HAP-1 (cell line): ENCODE results near the gene DNAJA3.

Source experiments
- DNase-seq, 2 experiments: peaks; one replicate each; pipeline ENCODE4 v3.0.0-alpha.2; 2016 to 2020; ENCODE audit warnings: low spot score in 2 of 2
- H3K27me3 ChIP-seq: fragments of 250-450 bp; sonication (Bioruptor Pico); 2 replicates; pipeline ENCODE4 v1.5.1; 2020; ENCODE audit warnings: low read depth, mild to moderate bottlenecking, moderate library complexity
- H3K36me3 ChIP-seq: fragments of 250-450 bp; sonication (Bioruptor Pico); replicated peaks from 2 replicates; pipeline ENCODE4 v1.5.1; 2020; ENCODE audit warnings: mild to moderate bottlenecking
- H3K4me1 ChIP-seq: fragments of 250-450 bp; sonication (Bioruptor Pico); 2 replicates; pipeline ENCODE4 v1.5.1; 2020; ENCODE audit warnings: mild to moderate bottlenecking
- H3K4me3 ChIP-seq: fragments of 250-450 bp; sonication (Bioruptor Pico); 2 replicates; pipeline ENCODE4 v1.5.1; 2020; ENCODE audit warnings: mild to moderate bottlenecking, moderate library complexity
- H3K9me3 ChIP-seq: fragments of 250-450 bp; sonication (Bioruptor Pico); 2 replicates; pipeline ENCODE4 v1.5.1; 2020; ENCODE audit warnings: mild to moderate bottlenecking, moderate library complexity
- in situ Hi-C: fragments of 300-500 bp; cut with MboI; formaldehyde crosslinking; loops from 3 replicates; pipeline ENCODE4 v1.14.3; 2020; ENCODE audit warnings: low sequenced_read_pairs, inconsistent platforms, mixed read lengths

The DNAJA3 gene

GRCh38 chr16:4425378-4426020, at the start of gene DNAJA3:
Gene DNAJA3, plus strand, starts transcription at chr16:4425868. Its CDS starts 14 bp downstream, at chr16:4425882.
- Histone ChIP-seq H3K4me3 (peak within 1 kb of the TSS; percentile 95), H3K36me3 (peaks cover 21% of the 10 kb centered on the region), H3K4me1 (peaks cover 9% of the 10 kb centered on the region; the same call in 1 of the 2 replicates), H3K9me3 (no peaks in the 10 kb centered on the region), H3K27me3 (no peaks in the 10 kb centered on the region)
- peak; percentile 91 to 92 for DNase-seq
- in situ Hi-C loops: no loop called here

- H3K4me3 ChIP-seq: no peak overlapping the region
- in situ Hi-C loops: no loop called here
- H3K27me3 ChIP-seq: no peaks in the 10 kb centered on the region
- H3K36me3 ChIP-seq: no peaks in the 10 kb centered on the region
- H3K9me3 ChIP-seq: no peaks in the 10 kb centered on the region
- no peak for DNase-seq
- no peaks in the 10 kb centered on the region for H3K4me1 ChIP-seq
Observed at GRCh38 chr16:4376126-4376892, 49.4 kb upstream of the DNAJA3 start.

- Histone ChIP-seq H3K4me3 (no peak overlapping the region), H3K27me3 (no peaks in the 10 kb centered on the region), H3K9me3 (no peaks in the 10 kb centered on the region), H3K4me1 (no peaks in the 10 kb centered on the region), H3K36me3 (no peaks in the 10 kb centered on the region)
- in situ Hi-C loops: no loop called here
- DNase-seq: no peak
Observed at GRCh38 chr16:4376893-4377572, 48.6 kb upstream of the DNAJA3 start.

- in situ Hi-C loops: no loop called here
- Histone ChIP-seq H3K27me3 (no peaks in the 10 kb centered on the region), H3K36me3 (no peaks in the 10 kb centered on the region), H3K9me3 (no peaks in the 10 kb centered on the region), H3K4me3 (no peak overlapping the region), H3K4me1 (no peaks in the 10 kb centered on the region)
- DNase-seq: no peak
Observed at GRCh38 chr16:4377573-4378154, 48.0 kb upstream of the DNAJA3 start.

GRCh38 chr16:4378161-4378666, 47.5 kb upstream of the DNAJA3 start:
- H3K9me3 ChIP-seq: no peaks in the 10 kb centered on the region
- H3K27me3 ChIP-seq: no peaks in the 10 kb centered on the region
- DNase-seq: no peak
- H3K36me3 ChIP-seq: no peaks in the 10 kb centered on the region
- in situ Hi-C loops: no loop called here
- no peaks in the 10 kb centered on the region for H3K4me1 ChIP-seq
- H3K4me3 ChIP-seq: no peak overlapping the region

DNA sequence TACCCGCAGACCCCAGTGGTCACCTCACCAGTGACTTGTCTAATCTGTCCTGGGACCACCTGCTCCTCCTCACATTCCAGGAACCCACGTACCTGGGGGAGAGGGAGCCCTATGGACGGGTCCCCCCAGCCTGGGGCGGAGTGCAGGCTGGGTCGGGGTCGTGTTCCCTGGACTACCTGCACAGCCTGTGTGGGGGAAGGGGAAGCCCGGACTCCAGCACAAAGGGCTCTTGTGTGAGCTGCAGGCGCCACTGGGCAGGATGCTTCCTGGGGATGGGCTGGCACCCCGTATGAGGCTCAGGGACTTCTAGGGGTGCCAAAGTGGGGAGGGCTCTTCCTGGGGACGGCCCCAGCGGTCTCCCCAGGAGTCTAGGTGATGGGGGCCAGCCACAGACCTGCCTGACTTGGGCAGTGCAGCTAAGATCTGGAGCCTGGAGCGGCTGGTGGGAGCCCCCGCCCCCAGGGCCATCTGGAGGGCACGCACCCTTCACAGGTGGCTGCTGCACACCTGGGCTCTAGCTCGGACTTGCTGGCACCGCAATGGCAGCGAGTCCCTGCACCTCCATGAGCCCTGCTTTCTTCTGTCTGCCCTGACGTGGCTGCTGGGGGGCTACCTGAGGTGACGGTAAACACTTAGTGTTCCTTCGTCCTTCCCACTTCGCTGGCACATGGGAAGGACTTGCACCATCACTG, 46.5 kb upstream of the DNAJA3 start:
- no peaks in the 10 kb centered on the region for H3K4me1 ChIP-seq

GRCh38 chr16:4380119-4381063, 45.3 kb upstream of the DNAJA3 start:
- H3K4me1 ChIP-seq: no peaks in the 10 kb centered on the region
- no peak overlapping the region for H3K4me3 ChIP-seq
- no peaks in the 10 kb centered on the region for H3K27me3 ChIP-seq
- H3K36me3 ChIP-seq: no peaks in the 10 kb centered on the region
- no peak for DNase-seq
- H3K9me3 ChIP-seq: no peaks in the 10 kb centered on the region
- in situ Hi-C loops: no loop called here

More for the DNA sequence above, 46.5 kb upstream of the DNAJA3 start:
- Histone ChIP-seq H3K4me3 (no peak overlapping the region), H3K27me3 (no peaks in the 10 kb centered on the region), H3K36me3 (no peaks in the 10 kb centered on the region), H3K9me3 (no peaks in the 10 kb centered on the region)
- DNase-seq: no peak
- in situ Hi-C loops: no loop called here

DNA sequence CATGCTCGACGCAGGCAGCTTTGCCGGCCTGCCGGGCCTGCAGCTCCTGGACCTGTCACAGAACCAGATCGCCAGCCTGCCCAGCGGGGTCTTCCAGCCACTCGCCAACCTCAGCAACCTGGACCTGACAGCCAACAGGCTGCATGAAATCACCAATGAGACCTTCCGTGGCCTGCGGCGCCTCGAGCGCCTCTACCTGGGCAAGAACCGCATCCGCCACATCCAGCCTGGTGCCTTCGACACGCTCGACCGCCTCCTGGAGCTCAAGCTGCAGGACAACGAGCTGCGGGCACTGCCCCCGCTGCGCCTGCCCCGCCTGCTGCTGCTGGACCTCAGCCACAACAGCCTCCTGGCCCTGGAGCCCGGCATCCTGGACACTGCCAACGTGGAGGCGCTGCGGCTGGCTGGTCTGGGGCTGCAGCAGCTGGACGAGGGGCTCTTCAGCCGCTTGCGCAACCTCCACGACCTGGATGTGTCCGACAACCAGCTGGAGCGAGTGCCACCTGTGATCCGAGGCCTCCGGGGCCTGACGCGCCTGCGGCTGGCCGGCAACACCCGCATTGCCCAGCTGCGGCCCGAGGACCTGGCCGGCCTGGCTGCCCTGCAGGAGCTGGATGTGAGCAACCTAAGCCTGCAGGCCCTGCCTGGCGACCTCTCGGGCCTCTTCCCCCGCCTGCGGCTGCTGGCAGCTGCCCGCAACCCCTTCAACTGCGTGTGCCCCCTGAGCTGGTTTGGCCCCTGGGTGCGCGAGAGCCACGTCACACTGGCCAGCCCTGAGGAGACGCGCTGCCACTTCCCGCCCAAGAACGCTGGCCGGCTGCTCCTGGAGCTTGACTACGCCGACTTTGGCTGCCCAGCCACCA, 44.4 kb upstream of the DNAJA3 start:
- DNase-seq: no peak
- Histone ChIP-seq H3K4me1 (no peaks in the 10 kb centered on the region), H3K9me3 (no peaks in the 10 kb centered on the region), H3K36me3 (no peaks in the 10 kb centered on the region), H3K4me3 (no peak overlapping the region), H3K27me3 (no peaks in the 10 kb centered on the region)
- in situ Hi-C loops: no loop called here

DNA sequence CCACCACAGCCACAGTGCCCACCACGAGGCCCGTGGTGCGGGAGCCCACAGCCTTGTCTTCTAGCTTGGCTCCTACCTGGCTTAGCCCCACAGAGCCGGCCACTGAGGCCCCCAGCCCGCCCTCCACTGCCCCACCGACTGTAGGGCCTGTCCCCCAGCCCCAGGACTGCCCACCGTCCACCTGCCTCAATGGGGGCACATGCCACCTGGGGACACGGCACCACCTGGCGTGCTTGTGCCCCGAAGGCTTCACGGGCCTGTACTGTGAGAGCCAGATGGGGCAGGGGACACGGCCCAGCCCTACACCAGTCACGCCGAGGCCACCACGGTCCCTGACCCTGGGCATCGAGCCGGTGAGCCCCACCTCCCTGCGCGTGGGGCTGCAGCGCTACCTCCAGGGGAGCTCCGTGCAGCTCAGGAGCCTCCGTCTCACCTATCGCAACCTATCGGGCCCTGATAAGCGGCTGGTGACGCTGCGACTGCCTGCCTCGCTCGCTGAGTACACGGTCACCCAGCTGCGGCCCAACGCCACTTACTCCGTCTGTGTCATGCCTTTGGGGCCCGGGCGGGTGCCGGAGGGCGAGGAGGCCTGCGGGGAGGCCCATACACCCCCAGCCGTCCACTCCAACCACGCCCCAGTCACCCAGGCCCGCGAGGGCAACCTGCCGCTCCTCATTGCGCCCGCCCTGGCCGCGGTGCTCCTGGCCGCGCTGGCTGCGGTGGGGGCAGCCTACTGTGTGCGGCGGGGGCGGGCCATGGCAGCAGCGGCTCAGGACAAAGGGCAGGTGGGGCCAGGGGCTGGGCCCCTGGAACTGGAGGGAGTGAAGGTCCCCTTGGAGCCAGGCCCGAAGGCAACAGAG, 43.5 kb upstream of the DNAJA3 start:
- Histone ChIP-seq H3K4me3 (no peak overlapping the region), H3K4me1 (no peaks in the 10 kb centered on the region), H3K27me3 (no peaks in the 10 kb centered on the region), H3K9me3 (no peaks in the 10 kb centered on the region), H3K36me3 (no peaks in the 10 kb centered on the region)
- in situ Hi-C loops: no loop called here
- DNase-seq: no peak

- Histone ChIP-seq H3K27me3 (no peaks in the 10 kb centered on the region), H3K4me1 (no peaks in the 10 kb centered on the region), H3K9me3 (no peaks in the 10 kb centered on the region), H3K4me3 (no peak overlapping the region), H3K36me3 (peaks cover 3% of the 10 kb centered on the region; the same call in 1 of the 2 replicates)
- in situ Hi-C loops: no loop called here
- DNase-seq: no peak
Observed at GRCh38 chr16:4382795-4383357, 42.8 kb upstream of the DNAJA3 start.
